Endothelial cell of umbilical vein (primary cell): ENCODE results near the gene MGAT5.

Source experiments
- EZH2 ChIP-seq: IDR thresholded peaks from 2 replicates; pipeline ENCODE4 v1.6.1; 2012; ENCODE audit warnings: borderline replicate concordance, low read depth, mild to moderate bottlenecking, moderate library complexity, low read length, inconsistent platforms; ENCODE audit not compliant: severe bottlenecking
- POLR2A ChIP-seq: IDR thresholded peaks from 2 replicates; pipeline ENCODE4 v1.6.1; 2012; ENCODE audit warnings: low read depth, mild to moderate bottlenecking, control low read depth, low read length
- POLR2AphosphoS5 ChIP-seq: IDR thresholded peaks from 2 replicates; pipeline ENCODE4 v1.6.1; 2012; ENCODE audit warnings: low read depth, mild to moderate bottlenecking, control low read depth, low read length, moderate library complexity; ENCODE audit not compliant: insufficient read depth
- TF ChIP-seq, protein P1 (sequence below), 2 donors: IDR thresholded peaks; 1 replicate in 1 of 2; 2 replicates in 1 of 2; pipeline ENCODE4 v1.5.1; 2011; ENCODE audit warnings: low read length in 2 of 2, mild to moderate bottlenecking in 2 of 2, moderate library complexity in 2 of 2, control low read depth in 1 of 2, inconsistent platforms in 1 of 2, low read depth in 1 of 2; ENCODE audit not compliant: insufficient read depth in 1 of 2; ENCODE audit errors: extremely low read depth in 1 of 2
- TF ChIP-seq, protein P2 (sequence below): IDR thresholded peaks from 2 replicates; pipeline ENCODE4 v1.6.1; 2011; ENCODE audit not compliant: insufficient read depth, insufficient read length

DNA sequence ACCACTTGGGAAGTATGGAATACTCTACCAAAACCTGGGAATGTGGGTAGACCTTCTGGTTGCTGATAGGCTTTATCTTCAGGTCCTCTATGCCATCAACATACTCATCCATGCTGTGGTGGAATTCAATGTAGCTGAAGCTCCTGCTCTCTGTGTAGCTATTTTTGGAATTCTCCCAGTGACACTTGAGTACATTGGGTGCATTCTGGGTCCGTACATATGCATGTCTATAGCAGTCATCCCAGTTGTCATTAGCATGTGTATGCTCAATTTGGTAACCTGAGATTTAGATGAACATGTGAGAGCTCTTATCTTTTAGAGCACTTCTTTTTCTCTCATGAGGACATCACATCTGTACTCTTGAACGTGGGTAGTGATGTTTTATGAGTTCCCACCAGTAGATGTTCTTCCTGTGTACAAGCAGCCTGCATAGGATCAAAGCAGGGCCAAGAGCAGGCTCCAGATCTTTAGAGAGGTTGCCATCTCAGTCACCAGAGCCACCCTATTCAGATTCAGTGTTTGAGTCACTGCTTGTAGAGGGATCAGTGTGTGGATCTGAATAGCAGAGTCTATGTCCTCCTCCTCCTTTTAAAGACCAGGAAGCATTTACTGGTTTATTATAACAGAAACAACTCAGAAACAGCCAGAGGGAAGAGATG, 65.9 kb downstream of the MGAT5 start:
- TF ChIP-seq POLR2AphosphoS5 (no peak), POLR2A (no peak), EZH2 (no peak)
- TF ChIP-seq, protein P1, sequence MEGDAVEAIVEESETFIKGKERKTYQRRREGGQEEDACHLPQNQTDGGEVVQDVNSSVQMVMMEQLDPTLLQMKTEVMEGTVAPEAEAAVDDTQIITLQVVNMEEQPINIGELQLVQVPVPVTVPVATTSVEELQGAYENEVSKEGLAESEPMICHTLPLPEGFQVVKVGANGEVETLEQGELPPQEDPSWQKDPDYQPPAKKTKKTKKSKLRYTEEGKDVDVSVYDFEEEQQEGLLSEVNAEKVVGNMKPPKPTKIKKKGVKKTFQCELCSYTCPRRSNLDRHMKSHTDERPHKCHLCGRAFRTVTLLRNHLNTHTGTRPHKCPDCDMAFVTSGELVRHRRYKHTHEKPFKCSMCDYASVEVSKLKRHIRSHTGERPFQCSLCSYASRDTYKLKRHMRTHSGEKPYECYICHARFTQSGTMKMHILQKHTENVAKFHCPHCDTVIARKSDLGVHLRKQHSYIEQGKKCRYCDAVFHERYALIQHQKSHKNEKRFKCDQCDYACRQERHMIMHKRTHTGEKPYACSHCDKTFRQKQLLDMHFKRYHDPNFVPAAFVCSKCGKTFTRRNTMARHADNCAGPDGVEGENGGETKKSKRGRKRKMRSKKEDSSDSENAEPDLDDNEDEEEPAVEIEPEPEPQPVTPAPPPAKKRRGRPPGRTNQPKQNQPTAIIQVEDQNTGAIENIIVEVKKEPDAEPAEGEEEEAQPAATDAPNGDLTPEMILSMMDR (IDR thresholded peaks at IDR 0.05; ENCODE audit: extremely low read depth in 1 of 2, insufficient read depth in 1 of 2, low read depth in 1 of 2, low read length in 2 of 2), result no peak
- TF ChIP-seq, protein P2, sequence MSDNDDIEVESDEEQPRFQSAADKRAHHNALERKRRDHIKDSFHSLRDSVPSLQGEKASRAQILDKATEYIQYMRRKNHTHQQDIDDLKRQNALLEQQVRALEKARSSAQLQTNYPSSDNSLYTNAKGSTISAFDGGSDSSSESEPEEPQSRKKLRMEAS, result no peak
